ENCODE measurements around the gene LRRC41. TPM values are rescaled to one million over a fixed set of nuclear protein-coding genes. Genes with fewer than 3 reads are reported as not detected.
A peak's percentile ranks its signal among the peaks of the same experiment; 100 is the strongest.

The LRRC41 gene
- total RNA-seq, 2 donors from 2014 or later = 74.2 to 88.9 TPM

GRCh38 chr1:46309401-46310159 is 6.2 kb upstream of the LRRC41 start:
- Histone ChIP-seq H3K4me3 (ENCODE audit: low read length) (no peak overlapping the region), H3K9ac (ENCODE audit: extremely low read depth, low read length, poor library complexity, severe bottlenecking) (no peak overlapping the region), H3K4me1 (ENCODE audit: control insufficient read depth, insufficient read depth, low read length) (no peaks in the 10 kb centered on the region), H3K27ac (ENCODE audit: low read depth, low read length) (no peak overlapping the region), H3K9me3 (ENCODE audit: control insufficient read depth, low read length) (peaks cover 5% of the 10 kb centered on the region), H3K36me3 (ENCODE audit: control insufficient read depth, insufficient read depth, low read length) (peaks cover 71% of the 10 kb centered on the region), H3K27me3 (ENCODE audit: control insufficient read depth, insufficient read depth, low read length, poor library complexity, severe bottlenecking) (no peaks in the 10 kb centered on the region)
- Mint-ChIP-seq H3K27me3 (ENCODE audit: insufficient read depth) (no peaks in the 10 kb centered on the region), H3K9me3 (no peaks in the 10 kb centered on the region), H3K4me3 (no peak overlapping the region), H3K27ac (peak overlapping the region; percentile 2), H3K36me3 (ENCODE audit: low read depth) (peaks cover 60% of the 10 kb centered on the region), H3K4me1 (peaks cover 11% of the 10 kb centered on the region)
- no peak for DNase-seq
- TF ChIP-seq CTCF (conservative IDR thresholded peaks at IDR 0.05) = no peak
- 95 to 96% methylated on average over 12 to 16 of the region's 16 CpGs for WGBS, 2 experiments (ENCODE audit: insufficient coverage in 1 of 2, insufficient read length in 1 of 2)

- H3K27ac ChIP-seq (ENCODE audit: low read depth, low read length) = no peak overlapping the region
These were observed 2.7 kb upstream of the LRRC41 start for GRCh38 chr1:46306159-46306530.

GRCh38 chr1:46303872-46304326 is 483 bp upstream of the LRRC41 start:
- peak overlapping the region; percentile 100 for H3K27ac ChIP-seq (ENCODE audit: low read depth, low read length)
- H3K27me3 Mint-ChIP-seq (ENCODE audit: insufficient read depth) = no peaks in the 10 kb centered on the region
- H3K9ac ChIP-seq (ENCODE audit: extremely low read depth, low read length, poor library complexity, severe bottlenecking) = peak overlapping the region; percentile 96
- 0% methylated on average over 9 to 14 of the region's 14 CpGs for WGBS, 2 experiments (ENCODE audit: insufficient coverage in 1 of 2, insufficient read length in 1 of 2)
- DNase-seq = no peak
- peaks cover 14% of the 10 kb centered on the region for H3K36me3 Mint-ChIP-seq (ENCODE audit: low read depth)
- H3K36me3 ChIP-seq (ENCODE audit: control insufficient read depth, insufficient read depth, low read length) = peaks cover 21% of the 10 kb centered on the region
- peaks cover 28% of the 10 kb centered on the region for H3K4me1 Mint-ChIP-seq
- H3K4me1 ChIP-seq (ENCODE audit: control insufficient read depth, insufficient read depth, low read length) = no peaks in the 10 kb centered on the region
- H3K4me3 ChIP-seq (ENCODE audit: low read length) = peak overlapping the region; percentile 95
- TF ChIP-seq CTCF (conservative IDR thresholded peaks at IDR 0.05) = no peak
- H3K9me3 Mint-ChIP-seq = no peaks in the 10 kb centered on the region
- H3K4me3 Mint-ChIP-seq = peak overlapping the region; percentile 100
- H3K9me3 ChIP-seq (ENCODE audit: control insufficient read depth, low read length) = no peaks in the 10 kb centered on the region
- H3K27me3 ChIP-seq (ENCODE audit: control insufficient read depth, insufficient read depth, low read length, poor library complexity, severe bottlenecking) = no peaks in the 10 kb centered on the region
- peak overlapping the region; percentile 99 for H3K27ac Mint-ChIP-seq

More at GRCh38 chr1:46306159-46306530, 2.7 kb upstream of the LRRC41 start:
- Histone ChIP-seq H3K9me3 (ENCODE audit: control insufficient read depth, low read length) (peaks cover 5% of the 10 kb centered on the region), H3K36me3 (ENCODE audit: control insufficient read depth, insufficient read depth, low read length) (peaks cover 39% of the 10 kb centered on the region), H3K9ac (ENCODE audit: extremely low read depth, low read length, poor library complexity, severe bottlenecking) (no peak overlapping the region), H3K27me3 (ENCODE audit: control insufficient read depth, insufficient read depth, low read length, poor library complexity, severe bottlenecking) (no peaks in the 10 kb centered on the region), H3K4me1 (ENCODE audit: control insufficient read depth, insufficient read depth, low read length) (no peaks in the 10 kb centered on the region), H3K4me3 (ENCODE audit: low read length) (peak overlapping the region; percentile 47)
- Mint-ChIP-seq H3K27ac (no peak overlapping the region), H3K4me1 (peaks cover 15% of the 10 kb centered on the region), H3K9me3 (no peaks in the 10 kb centered on the region), H3K36me3 (ENCODE audit: low read depth) (peaks cover 29% of the 10 kb centered on the region), H3K4me3 (peak overlapping the region; percentile 100), H3K27me3 (ENCODE audit: insufficient read depth) (no peaks in the 10 kb centered on the region)
- no peak for TF ChIP-seq CTCF (conservative IDR thresholded peaks at IDR 0.05)
- no peak for DNase-seq
- 91 to 100% methylated on average over 1 to 8 of the region's 8 CpGs for WGBS, 2 experiments (ENCODE audit: insufficient coverage in 1 of 2, insufficient read length in 1 of 2)

Measured in endodermal cell (in vitro differentiated cells).